Kidney tubule cell (primary cell): ENCODE results near the gene C1orf232.
A peak's percentile ranks its signal among the peaks of the same experiment; 100 is the strongest.

Experiments used
- DNase-seq: peaks from one replicate; pipeline ENCODE4 v3.0.0-alpha.2; 2018; ENCODE audit warnings: low spot score

C1orf232 gene

GRCh38 chr1:26168410-26169197 lies at the start of gene C1orf232:
Gene C1orf232 (minus strand): TSS chr1:26168963. CDS start chr1:26168499, 464 bp downstream.
- DNase-seq: peak; percentile 36

- no peak for DNase-seq
Observed at GRCh38 chr1:26215246-26215645, 46.5 kb upstream of the C1orf232 start.

GRCh38 chr1:26213335-26213905 lies 44.7 kb upstream of the C1orf232 start:
- no peak for DNase-seq

DNA sequence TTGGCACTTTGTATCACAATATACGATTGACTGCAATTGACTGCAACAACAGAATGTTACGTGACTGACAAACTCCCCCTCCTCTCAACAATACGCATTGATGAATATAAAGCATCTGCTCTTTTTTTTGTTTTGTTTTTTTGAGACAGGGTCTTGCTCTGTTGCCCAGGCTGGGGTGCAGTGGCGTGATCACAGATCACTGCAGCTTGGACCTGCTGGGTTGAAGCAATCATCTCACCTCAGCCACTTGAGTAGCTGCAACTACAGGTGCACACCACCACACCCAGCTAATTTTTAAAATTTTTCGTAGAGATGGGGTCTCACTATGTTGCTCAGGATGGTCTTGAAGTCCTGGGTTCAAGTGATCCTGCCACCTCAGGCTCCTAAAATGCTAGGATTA lies 44.0 kb upstream of the C1orf232 start:
- no peak for DNase-seq

DNA sequence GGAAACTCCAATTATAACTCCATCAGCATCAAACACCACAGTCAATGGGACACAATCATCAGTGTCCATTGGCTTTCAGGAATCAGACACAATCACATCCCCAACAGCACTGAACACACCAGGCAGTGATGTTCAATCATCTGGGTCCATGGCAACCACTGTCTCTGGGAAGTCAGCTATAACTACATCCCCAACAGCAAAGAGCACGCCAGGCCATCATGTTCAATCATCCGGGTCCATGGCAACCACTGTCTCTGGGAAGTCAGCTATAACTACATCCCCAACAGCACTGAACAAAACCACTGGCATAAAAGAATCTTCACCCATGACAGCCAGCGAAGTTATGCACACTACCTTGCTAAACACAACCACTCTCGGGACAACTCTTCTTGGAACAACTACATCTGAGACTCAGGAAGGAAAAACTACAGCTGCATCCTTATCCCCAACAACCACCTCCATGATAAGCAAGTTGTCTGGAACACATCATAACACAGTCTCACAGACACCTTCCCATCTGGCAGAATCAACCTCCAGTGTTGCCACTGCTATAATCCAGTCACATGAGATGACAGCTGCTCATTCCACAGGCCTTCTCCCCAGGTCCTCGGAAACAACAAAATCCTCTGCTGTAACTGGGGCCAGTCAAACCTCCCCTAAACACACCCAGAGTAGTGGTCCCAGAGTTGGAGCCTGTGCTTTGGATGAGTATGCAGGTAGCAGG lies 41.5 kb upstream of the C1orf232 start:
- DNase-seq: peak; percentile 8

DNA sequence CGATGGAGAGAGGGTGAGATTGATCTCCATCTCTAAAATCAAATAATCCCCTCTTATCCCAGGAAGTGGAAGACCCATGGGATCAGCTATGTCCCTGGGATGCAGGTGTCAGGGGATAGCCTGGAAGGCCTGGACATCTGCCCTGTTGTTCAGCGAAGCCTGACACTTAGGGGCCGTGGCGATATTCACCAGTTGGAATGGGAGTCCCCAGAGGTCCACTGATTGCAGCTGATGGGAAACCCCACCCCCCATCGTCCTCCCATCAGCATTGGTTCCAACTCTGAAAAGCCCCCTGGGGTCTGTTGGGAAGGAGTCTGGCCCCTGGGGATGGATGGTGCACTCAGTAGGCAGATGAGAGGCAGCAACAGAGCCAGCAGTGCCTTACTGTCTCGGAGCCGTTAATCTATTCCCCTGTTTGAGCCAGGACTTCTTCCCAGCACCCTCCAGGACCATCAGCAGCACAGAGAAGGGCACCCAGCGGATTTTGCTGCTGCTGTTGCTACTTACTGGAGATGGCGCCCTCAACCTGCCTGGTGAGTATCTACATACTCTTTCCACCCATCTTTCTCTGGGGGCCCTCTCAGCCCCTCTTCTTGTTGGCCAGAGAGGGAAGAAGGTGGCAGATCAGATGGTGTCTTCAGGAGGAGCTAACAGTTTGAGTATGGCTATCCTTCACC lies 35.0 kb upstream of the C1orf232 start:
- no peak for DNase-seq

GRCh38 chr1:26200413-26200812 lies 31.6 kb upstream of the C1orf232 start:
- DNase-seq: no peak

DNA sequence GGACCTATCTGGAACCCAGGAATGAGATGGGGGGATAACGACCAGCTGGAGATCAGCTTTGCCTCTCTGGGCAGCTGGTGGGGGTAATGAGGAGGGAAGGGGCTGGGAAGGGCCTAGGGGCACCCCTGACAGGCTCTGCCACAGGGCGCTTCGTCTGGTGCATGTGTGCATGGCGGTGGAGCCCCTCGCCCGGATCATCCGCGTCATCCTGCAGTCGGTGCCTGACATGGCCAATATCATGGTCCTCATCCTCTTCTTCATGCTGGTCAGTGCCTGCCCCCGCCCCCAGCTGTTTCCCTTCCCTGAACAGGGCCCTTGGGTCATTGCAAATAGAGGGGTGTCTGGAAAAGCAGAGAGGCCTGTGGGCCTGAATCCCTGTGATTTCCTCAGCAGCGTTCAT lies 29.1 kb upstream of the C1orf232 start:
- DNase-seq: no peak

DNA sequence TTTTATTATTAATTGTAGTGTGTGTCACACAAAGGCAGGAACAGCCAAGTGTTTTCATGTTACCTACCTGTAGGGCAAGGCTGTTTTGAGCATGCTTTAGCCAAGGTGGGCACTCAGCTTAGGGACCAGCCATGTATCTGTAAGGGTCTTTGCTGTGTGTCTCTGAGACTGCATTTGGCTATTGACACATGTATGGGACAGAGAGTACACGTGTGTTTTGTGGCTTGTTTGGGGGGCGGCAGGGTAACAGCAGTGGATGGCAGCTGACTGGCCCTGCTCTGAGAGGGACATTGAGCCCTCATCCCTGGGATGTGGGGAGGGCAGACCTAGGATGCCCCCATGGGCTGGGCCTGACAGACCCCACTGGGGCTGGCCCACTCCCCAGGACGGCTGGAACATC lies 28.5 kb upstream of the C1orf232 start:
- DNase-seq: no peak

DNA sequence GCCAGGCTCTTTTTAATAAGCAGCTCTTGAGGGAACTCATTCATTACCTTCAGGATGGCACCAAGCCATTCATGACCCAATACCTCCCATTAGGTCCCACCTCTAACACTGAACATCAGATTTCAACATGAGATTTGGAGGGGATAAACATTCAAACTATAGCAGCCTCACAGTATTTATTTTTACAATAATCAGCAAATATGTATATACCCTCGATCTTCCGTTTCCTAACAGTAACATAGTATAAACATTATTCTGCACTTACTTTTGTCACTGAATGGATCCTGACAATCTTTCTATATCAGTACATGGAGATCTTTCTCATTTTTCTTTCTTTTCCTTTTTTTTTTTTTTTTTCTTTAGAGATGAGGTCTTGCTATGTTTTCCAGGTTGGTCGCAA lies 27.0 kb upstream of the C1orf232 start:
- DNase-seq: no peak

- no peak for DNase-seq
Observed at GRCh38 chr1:26191739-26192138, 23.0 kb upstream of the C1orf232 start.

DNA sequence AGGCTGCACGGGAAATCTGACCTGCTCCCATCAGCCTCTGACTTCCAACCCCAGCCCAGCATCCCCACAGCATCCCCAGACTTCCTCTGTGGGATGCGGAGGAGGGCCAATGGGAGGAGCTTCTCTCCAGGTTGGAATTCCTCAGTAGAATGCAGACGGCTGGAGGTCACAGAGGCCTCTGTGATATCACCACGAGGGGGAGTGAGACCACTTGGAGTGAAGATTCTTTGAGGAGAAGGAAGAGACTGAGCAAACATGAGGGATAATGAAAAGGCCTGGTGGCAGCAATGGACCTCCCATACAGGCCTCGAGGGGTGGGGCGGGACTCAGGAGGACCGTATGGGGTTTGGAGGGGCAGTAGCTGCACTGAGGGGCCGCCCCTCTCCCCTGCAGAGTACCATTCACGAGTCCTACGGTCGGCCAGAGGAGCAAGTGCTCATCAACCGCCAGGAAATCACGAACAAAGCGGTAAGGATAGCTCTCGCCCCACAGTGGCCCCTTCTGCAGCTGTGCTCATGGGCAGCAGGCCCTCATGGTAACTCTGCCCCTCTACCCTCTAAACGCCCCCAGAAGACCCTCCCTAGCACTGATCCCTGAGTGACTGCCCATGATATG lies 21.7 kb upstream of the C1orf232 start, which contains the start of gene CATSPER4:
Gene CATSPER4, plus strand, starts transcription at position 230 of the 615 bp plus-strand sequence. Its CDS starts 26 bp downstream, at position 256.
- DNase-seq: peak; percentile 25

GRCh38 chr1:26189751-26190275 lies 21.1 kb upstream of the C1orf232 start:
- DNase-seq: no peak

DNA sequence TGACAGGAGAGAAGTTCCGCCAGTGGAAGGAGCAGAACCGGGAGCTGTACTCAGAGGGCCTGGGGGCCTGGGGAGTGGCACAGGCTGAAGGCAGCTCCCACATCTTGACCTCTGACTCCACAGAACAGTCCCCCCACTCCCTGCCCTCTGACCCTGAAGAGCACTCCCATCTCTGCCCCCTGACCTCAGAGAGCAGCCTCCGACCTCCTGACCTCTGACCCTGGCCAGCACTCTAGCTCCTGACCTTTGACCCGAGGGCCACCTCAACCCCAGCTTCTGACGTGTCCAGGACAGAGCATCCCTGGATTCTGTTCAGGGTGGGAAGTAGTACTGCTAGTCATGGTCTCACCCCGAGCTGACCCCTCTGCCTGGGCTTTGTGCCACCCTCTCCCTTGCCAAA lies 20.6 kb upstream of the C1orf232 start:
- no peak for DNase-seq

DNA sequence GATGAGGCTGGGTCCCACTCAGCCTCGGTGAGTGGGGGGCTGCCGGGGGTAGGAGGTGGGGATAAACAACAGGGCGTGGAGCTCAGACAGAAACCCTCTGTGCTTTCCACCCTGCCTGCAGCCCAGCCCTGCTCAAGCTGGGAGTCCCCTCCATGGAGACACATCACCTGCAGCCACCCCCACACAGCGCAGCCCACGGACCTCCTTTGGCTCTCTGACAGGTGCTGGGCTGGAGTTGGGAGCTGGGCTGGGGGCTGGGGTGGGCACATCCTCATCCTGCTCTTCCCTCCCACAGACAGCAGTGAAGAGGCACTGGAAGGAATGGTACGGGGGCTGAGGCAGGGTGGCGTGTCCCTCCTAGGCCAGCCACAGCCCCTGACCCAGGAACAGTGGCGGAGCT lies 19.7 kb upstream of the C1orf232 start:
- no peak for DNase-seq

GRCh38 chr1:26187882-26188281 lies 19.1 kb upstream of the C1orf232 start:
- DNase-seq: no peak

- DNase-seq: no peak
Observed at GRCh38 chr1:26184883-26185282, 16.1 kb upstream of the C1orf232 start.

GRCh38 chr1:26184086-26184485 lies 15.3 kb upstream of the C1orf232 start:
- DNase-seq: no peak

DNA sequence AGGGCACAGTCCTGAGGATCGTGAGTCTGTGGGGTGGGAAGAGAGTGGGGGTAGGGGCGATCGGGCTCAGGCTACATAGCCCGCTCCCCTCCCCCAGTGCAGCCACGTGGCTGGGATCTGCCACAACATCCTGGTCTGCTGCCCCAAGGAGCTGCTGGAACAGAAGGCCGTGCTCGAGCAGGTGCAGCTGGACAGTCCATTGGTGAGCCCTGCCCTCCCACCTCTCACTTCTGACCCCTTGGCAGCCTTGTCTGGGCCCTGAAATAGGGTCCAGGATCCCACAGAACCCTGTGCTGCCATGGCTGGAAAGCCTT lies 13.6 kb upstream of the C1orf232 start:
- DNase-seq: no peak

- DNase-seq: peak; percentile 90
Observed at GRCh38 chr1:26181586-26182382, 13.0 kb upstream of the C1orf232 start.

DNA sequence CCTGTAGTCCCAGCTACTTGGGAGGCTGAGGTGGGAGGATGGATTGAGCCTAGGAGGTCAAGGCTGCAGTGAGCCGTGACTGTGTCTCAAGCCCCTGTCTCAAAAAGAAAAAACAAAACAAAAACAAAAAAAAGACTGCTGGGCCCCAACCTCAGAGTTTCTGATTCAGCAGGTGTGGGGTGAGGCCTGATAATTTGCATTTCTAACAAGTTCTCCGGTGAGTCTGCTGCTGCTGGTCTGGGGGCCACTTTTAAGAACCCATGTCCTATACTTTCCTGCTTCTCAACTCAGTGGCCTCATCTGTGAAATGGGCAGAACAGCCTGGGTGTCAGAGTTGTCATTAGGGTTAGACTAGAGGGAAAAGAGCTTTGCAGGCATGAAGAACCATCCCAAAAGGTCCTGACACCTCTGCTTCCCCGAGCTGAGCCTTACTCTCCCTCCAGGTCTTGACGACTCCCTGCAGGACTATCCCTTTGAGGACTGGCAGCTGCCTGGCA lies 11.3 kb upstream of the C1orf232 start:
- no peak for DNase-seq
